ENCODE measurements around the gene TTC14.
A peak's percentile ranks its signal among the peaks of the same experiment; 100 is the strongest.
"Not testable (repeated sequence)": the region's sequence is repeated elsewhere in the genome, so short reads cannot be mapped to it uniquely, and the experiment has no call there.

The TTC14 gene, protein sequence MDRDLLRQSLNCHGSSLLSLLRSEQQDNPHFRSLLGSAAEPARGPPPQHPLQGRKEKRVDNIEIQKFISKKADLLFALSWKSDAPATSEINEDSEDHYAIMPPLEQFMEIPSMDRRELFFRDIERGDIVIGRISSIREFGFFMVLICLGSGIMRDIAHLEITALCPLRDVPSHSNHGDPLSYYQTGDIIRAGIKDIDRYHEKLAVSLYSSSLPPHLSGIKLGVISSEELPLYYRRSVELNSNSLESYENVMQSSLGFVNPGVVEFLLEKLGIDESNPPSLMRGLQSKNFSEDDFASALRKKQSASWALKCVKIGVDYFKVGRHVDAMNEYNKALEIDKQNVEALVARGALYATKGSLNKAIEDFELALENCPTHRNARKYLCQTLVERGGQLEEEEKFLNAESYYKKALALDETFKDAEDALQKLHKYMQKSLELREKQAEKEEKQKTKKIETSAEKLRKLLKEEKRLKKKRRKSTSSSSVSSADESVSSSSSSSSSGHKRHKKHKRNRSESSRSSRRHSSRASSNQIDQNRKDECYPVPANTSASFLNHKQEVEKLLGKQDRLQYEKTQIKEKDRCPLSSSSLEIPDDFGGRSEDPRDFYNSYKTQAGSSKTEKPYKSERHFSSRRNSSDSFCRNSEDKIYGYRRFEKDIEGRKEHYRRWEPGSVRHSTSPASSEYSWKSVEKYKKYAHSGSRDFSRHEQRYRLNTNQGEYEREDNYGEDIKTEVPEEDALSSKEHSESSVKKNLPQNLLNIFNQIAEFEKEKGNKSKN
- total RNA-seq, result 180 reads per million, percentile 91 among the genes with 10 or more reads in this experiment

DNA sequence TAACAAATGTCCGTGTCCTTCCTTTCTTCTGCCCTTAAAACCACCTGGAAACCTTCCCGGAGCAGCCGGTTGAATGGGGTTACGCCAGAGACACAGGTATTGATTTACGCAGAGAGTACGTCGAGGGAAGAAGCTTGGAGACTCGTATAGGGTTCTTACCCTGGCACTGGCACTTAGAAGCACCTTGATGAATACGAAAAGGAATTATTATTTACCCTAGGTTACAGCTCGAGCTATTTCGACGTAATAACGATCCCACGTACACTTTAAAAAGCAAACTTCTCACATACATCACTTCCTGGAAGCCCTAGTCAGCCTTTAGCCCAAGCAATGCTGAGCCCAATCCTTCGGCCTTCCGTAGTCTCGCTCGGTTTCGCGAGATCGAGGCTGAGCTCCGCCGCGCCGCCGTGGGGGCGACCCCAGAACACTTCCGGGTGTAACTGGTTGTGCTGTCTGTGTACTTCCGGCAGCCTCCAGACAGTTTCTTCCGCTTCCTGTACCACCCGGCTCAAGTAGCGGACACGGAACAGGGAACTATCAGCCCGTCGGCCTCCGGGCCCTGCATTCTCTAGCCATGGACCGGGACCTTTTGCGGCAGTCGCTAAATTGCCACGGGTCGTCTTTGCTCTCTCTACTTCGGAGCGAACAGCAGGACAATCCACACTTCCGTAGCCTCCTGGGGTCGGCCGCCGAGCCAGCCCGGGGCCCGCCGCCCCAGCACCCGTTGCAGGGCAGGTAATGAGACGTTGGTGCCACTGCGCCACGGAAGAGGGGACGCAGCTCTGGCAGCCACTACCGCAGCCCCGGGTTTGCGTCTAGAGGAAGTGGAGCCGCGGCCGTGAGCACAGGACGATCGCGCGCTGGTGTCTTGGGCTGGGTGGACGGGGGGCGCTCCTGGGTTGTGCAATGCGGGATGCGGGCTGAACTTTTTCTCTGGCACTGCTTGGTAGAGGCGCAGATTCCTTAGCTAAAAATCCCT is at the start of gene TTC14:
TSS of gene TTC14 (plus strand) at position 476 of the 979 bp plus-strand sequence. CDS start at position 575, 99 bp downstream.
- peak; percentile 88 for DNase-seq

DNA sequence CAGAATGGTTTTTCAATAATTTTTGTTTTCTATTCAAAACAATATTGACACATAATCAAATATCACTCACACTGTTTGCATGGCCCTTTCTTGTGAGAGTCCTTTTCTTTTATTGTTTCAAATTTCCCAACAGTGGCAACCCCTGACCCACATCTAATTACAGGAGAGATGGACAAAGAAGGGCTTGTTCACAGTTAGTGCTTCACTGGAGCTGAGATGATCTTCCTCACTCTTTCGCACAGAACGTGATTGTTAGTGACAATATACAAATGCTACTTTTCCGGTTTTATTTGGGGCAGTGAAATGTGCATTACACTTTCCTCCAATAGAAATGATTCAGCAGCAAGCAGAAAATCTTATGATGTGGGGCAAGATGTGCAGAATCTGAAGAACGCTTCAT is 38.6 kb upstream of the TTC14 start:
- DNase-seq, result no peak

DNA sequence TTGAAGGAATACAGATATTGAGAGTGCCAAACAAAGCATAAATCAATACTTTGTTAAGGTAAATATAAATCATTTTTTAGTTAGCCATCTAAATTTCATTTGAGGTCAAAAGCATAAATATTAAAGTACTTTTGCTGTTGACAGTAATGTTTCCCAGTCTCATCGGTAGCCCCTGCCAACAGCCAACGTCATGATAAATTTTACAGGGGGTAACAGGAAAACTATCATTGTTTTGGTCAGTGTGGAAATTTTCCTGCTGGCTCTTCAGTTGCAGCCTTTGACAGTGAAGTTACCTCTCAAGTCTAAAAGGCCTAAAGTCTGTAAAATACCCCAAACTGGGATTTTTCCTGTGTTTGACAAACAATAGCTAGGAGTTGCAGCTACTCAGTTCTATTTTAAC is 37.3 kb upstream of the TTC14 start:
- DNase-seq, result no peak

DNA sequence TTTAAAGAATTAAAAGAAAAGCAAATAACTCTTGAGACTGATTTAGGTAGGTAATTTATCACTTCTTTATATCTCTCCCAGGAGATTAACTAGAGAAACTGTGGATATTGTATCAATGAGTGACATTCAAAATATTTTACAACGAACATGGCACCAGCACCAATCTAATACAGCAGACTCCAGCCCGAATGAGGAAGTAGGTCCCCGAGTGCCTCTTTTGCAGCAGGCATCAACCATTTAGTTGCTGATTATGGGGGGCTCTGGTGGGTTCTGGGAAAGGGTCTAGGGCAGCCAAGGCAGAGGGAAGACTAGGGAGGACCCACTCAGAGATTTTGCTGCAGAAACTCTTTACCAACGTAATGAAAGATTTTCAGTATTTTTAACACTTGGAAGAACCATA is 31.7 kb upstream of the TTC14 start:
- no peak for DNase-seq

DNA sequence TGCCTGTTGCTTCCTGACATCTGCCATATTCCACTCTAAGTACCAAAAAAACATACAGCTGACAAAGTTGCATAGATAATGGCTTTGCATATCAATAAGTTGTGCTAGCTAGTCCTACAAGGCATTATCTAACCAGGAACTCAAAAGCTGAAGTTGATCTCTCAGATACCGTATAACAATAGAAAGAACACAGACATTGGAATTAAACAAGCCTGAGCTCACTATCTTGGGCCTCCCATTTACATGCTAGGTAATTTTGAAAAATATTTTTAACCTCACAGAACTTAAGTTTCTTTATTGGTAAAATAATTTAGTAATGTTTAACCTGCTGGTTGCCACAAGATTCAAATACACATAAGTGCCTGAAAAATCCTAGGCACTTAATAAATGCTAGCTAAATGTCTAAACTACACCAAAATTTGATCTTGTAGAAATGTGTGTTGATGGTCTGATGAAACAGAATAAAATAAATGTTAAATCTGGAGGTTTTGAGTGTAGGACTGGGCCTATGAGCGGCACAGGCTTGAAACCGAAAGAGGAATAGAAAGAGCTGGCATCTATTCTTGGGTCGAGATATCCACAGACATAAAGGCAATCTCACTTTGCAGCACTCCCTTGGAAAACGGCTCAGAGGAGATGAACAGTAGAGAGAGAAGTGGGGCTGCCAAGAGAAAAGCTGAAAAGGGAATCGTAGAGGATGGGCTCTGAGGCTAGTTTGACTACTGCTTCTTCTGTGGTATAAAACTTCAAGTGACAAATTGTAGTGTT is 29.9 kb upstream of the TTC14 start:
- DNase-seq, result no peak

DNA sequence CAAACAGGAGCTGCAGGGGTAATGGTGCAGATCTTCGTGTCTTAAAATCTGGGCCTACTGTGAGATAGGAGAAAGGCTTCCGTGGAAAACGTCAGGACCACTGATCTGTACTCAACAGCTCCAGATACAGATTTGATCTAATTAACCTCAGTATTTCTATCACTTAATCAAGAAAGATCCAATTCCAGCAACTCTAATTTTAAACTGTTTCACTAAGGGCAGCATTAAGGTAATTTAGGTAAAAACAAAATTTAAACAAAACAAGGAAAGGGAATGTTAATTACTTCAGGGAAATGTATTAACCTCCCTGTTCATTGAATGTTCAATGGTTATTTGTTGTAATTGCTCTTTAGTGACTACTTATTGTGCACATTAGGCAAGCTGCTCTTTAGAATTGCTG is 26.4 kb upstream of the TTC14 start:
- DNase-seq, result no peak

DNA sequence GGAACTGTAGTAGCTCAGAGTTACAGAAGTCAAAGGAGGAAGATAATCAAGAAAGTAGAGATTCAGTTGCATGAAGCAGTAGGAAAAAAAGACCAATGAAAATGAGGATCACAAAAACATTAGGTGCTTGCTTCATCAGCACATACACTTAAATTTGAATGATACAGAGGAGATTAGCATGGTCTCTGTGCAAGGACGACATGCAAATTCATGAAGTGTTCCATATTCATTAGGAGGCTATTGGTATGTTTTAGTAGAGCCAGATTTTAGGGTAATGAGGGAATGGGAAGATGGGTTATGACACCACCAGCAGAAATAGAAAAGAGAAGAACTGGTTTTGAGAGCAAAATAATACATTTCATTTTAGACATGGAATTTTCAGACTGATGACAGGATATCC is 21.0 kb upstream of the TTC14 start:
- DNase-seq, result no peak

DNA sequence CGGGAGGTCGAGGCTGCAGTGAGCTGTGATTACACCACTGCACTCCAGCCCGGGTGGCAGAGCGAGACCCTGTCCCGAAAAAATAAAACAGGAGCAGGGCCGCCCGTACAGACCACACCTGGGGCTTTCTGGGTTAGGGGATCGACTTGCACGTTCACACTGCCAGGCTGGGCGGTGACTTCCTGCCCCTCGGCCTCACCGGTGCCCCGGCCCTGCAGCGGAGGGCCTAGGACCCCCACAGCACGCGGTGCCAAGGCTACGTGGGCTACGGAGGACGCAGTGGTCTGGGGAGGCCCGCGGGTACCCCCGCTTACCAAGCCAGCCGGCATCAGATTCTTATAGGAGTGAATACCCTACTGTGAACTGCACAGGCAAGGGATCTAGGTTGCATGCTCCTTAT is 11.6 kb upstream of the TTC14 start:
- no peak for DNase-seq

DNA sequence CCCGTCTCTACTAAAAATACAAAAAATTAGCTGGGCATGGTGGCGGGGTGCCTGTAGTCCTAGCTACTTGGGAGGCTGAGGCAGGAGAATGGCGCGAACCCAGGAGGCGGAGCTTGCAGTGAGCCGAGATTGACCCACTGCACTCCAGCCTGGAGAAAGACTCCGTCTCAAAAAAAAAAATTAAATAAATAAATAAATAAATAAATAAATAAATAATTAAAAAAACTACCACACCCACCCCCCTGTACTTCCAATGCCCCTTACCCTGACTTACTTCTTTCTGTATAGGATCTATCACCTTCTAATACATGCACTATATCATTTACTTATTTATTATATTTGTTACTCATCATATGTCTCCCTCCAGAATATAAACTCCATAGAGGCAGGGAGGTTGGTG is 8.3 kb upstream of the TTC14 start:
- not testable (repeated sequence) for DNase-seq

DNA sequence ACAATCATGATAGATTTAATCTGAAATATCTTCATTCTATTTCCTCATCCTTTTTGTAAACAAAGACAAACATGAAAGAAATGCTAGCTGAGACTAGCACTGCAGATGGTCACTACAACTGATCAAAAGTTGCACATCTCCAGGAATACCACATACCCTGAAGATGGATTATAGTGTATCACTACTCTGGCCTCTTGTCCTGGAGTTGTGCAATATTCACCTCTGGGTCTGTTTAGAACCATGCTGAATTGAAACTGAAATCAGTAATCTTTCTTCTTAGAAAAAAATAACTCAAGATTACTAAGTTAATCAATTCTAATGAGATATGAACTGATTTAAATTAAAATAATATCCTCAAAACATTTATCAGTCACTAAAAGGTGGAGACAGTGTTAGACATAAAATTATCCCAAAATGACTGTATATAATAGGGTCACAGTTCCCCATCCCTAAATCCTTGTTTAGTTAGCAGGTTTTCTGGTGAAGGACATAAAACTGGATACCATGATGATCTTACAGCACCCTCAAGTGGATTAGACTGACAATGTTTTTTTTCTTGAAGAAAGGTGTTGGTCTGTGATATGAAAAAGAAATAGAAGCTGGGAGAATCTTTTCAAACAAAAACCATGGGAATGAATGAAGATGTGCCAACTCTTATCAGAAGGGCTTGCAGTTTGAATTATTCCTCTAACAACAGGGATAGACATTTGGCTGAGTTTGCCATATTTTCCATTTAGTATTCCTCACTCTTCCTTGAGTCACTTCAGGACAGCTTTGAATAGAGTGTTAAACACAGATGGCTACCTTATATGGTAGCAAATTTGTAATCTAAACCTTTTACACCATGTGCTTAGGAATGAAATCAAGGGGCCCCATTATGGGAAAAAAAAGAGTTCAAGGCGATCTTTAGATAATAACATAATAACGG is 7.1 kb upstream of the TTC14 start:
- no peak for DNase-seq

DNA sequence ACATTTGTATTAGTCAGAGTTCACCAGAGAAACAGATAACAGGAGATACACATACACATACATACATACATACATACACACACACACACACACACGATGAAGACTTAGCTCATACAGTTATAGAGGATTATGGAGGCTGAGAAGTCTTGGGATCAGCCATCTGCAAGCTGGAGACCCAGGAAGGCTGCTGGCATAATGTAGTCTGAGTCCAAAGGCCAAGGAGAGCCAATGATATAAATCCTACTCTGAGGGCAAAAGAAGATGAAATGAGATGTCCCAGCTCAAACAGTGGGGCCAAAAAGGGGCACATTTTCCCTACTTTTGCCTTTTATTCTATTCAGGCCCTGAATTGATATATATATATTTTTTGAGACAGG is 6.4 kb upstream of the TTC14 start:
- no peak for DNase-seq

DNA sequence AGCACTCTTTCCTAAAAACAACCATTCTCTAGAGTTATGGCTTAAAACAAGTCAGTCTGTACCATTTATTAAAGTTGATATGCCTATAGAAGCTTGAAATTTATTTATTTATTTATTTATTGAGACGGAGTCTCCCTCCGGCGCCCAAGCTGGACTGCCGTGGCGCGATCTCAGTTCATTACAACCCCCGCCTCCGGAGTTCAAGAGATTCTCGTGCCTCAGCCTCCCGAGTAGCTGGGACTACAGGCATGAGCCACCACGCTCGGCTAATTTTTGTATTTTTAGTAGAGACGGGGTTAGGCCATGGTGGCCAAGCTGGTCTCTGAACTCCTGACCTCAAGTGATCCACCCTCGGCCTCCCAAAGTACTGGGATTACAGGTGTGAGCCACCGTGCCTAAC is 1.5 kb upstream of the TTC14 start:
- no peak for DNase-seq

DNA sequence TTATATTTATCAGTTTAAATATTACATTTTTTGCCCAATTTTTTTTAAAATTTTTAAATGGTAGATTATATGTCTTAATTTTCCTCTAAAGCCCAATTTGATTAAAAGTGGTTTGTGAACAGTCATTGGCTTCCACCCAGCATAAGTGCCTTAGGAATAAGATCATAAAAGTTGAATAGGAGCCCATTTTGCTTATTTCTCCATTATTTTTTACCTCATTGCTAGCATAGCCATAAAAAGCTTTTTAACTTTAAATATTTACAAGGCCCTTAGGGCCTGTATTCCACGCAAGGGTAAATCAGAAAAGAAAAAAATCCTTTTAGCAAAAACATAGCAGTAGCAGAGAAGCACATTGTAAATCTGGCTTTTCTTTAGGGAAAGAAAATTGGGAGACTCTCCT is 9.0 kb downstream of the TTC14 start:
- DNase-seq, result no peak

DNA sequence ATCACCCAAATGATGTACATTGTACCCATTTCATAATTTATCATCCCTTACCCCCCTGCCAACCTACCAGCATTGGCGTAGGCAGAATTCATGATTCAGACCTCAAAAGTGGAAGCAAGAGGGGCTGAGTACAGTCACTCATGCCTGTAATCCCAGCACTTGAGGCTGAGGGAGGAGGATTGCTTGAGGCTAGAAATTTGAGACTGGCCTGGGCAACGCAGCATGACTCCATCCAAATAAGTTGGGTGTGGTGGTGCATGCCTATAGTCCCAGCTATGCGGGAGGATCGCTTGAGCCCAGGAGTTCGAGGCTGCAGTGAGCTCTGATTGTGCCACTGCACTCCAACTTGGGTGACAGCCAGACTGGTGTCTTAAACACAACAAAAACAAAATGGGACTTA is 10.4 kb downstream of the TTC14 start:
- DNase-seq, result no peak

DNA sequence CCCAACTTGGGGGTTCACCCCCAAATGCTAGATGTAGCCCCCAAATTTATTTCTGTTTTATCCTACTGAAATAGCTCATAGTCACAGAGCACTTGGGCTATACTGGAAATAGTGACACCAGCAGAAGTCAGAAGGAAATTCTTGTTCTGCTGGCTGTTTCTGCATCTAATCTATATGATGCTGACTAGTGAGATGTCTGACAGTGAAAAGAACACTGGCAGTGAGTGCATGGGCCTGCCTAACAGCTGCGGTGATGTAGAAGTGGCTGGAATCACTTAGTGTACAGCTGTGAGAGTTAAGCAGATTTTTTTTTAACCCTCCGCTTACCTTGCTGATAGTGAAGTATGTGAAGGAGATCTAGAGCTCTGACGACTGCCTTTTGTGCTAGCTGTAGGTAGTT is 14.0 kb downstream of the TTC14 start:
- DNase-seq, result no peak

DNA sequence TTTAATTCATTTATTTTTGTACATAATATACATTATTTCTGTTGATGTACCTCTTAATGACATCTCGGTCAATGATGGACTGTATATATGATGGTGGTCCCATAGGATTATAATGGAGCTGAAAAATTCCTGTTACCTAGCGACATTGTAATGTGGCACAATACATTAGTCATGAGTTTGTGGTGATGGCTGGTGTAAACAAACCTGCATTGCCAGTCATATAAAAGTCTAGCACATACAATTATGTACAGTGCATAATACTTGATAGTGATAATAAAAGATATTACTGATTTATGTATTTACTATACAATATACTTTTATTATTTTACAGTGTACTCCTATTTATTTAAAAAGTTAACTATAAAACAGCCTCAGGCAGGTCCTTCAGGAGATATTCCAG is 15.1 kb downstream of the TTC14 start:
- DNase-seq, result no peak

DNA sequence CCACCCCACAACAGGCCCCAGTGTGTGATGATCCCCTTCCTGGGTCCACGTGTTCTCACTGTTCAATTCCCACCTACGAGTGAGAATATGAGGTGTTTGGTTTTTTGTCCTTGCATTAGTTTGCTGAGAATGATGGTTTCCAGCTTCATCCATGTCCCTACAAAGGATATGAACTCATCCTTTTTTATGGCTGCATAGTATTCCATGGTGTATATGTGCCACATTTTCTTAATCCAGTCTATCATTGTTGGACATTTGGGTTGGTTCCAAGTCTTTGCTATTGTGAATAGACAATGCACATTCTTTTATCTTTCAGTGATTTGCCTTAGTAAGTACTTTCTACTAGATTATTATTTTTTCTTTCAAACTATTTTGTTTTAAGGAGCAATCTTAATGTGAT is 16.6 kb downstream of the TTC14 start:
- DNase-seq, result not testable (repeated sequence)

DNA sequence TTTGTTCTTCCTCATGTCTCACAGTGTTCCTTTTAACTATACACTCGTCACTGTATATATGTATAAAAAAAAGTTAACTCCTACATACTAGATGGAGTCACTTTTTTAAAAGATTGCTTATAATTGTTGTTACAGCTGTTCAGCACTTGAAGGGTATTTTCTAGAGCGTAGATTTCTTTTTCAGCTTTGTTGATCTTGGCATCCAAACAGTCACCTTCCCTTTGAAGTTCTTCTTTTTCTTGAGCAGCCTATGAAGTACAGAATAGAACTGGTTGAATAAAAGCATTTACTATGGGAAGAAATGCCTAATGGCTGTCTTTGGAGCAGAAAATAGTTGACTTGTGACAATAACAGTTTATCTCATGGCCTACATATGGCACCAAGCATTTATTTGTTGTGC is 17.8 kb downstream of the TTC14 start:
- DNase-seq, result no peak

DNA sequence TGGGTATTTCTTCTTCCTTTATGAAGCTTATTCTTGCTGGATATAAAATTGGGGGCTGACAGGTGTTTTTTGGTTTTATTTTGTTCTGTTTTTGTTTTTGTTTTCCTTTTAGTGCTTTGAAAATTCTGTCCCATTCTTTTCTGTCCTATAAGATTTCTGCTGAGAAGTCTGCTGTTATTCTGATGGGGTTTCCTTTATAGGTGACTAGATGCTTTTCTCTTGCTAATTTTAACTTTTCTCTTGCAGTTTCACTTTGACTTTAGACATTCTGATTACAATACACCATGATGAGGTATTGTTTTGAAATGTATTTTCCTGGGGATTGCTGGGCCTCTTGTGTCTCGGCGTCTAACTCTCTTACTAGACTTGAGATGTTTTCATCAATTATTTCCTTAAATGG is 22.8 kb downstream of the TTC14 start:
- DNase-seq, result no peak

DNA sequence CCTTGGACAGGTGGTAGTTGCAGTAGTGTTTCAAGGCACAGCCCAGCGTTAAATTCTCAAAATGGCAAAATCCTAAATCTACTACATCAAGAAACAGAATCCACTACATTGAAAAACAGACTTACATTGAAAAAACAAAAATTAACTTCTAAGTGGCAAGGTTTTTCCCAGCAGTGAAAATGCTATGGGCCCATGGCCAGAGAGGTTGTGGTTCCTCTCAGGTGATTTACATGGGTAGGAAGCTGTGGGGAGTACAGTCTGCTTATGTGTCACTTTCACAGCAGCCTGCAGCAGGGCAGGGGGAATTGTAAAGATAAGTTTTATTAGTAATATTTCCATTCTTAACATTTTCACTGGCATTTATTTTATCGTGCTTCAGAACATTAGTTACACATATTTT is 24.9 kb downstream of the TTC14 start:
- no peak for DNase-seq

DNA sequence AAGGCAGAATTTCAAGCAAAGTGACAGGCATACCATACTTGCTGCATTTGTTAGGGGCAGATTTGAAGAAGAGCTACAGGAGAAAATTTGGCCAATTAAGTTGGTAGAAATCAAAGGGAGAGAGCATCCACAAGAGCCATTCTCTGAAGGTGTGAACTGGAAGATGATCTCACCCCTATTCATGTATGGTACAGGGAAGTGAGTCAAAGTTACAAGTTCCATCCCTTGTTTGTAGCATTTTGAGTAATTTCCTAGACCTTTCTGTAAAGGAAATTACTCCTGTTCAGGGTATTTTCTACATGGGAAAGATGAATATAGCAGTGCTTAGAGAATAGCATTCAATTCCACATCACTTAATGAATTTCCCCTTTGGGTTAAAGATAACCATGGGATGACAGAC is 28.4 kb downstream of the TTC14 start:
- DNase-seq, result no peak

All from effector CD4-positive, alpha-beta T cell (primary cell).